Neural progenitor cell (in vitro differentiated cells): ENCODE results near the gene AOC3.

ENCODE experiments used
- CTCF ChIP-seq: fragments of 200-600 bp; sonication (generic); IDR thresholded peaks from 2 replicates; pipeline ENCODE4 v1.5.1; 2017; ENCODE audit warnings: antibody characterized with exemption, mild to moderate bottlenecking
- EZH2 ChIP-seq: fragments of 200-600 bp; sonication (generic); IDR thresholded peaks from 2 replicates; pipeline ENCODE4 v1.6.1; 2017; ENCODE audit warnings: antibody characterized with exemption, mild to moderate bottlenecking, moderate library complexity

- TF ChIP-seq CTCF, result no peak
- no peak for TF ChIP-seq EZH2
Measured at GRCh38 chr17:42803074-42803883, 47.7 kb upstream of the AOC3 start.
